ENCODE measurements around the gene RNPS1.
"Not testable (repeated sequence)": the region's sequence is repeated elsewhere in the genome, so short reads cannot be mapped to it uniquely, and the experiment has no call there.

The RNPS1 gene

DNA sequence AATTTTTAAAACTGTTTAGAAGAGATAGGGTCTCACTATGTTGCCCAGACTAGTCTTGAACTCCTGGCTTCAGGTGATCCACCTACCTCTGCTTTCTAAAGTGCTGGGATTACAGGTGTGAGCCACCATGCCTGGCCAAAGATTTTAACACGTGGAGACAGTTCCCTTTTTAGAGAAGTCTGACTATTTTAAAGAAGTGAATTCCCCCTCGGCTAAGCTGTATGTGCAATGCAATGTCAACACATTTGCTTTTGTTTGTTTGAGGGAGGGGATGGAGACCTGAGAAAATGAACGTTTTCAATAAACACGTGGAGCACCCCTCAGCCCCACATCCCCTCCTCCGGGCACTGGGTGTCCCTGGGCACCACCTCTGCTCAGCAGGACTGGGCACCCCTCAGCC lies 14.3 kb upstream of the RNPS1 start:
- no peak for DNase-seq

GRCh38 chr16:2280981-2281542 lies 13.1 kb upstream of the RNPS1 start:
- DNase-seq, result no peak

- DNase-seq, result no peak
Measured at GRCh38 chr16:2280461-2280860, 12.5 kb upstream of the RNPS1 start.

DNA sequence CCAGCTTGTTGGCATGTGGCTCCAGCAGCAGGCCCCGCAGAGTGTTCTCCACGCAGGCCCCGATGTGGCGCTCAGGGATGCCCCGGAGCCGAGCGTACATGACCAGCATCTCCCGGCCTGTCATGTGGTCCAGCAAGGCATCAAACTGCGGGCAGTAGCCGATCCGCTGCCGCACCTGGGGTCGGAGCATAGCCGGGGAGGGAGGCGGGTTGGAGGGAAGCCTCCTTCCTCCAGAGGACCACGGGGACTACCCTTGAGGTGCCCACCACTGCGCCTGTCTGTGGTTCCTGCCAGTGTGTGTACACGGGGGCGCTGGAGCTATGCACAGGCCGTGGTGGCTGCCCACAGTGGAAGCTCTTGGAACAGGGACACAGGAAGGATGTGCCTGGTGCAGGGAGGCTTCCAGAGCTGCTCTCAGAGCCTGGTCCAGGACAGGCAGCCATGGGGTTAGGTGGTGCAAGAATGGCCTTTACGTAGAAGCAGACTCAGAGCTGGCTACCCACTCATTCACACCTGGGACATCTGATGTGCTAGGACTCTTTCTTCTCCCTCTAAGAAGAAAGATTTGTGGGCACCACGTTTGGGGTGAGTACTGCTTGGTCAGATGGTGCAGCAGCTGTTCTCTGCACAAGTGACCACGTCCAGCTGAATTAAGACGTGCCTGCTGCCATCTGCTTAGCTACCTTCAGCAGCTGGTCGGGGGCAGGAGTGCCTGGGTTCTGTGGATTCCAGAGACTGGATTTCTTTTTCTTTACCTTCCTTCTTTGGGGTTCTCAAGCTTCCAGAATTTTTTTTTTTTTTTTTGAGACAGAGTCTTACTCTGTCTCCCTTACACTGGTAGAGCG lies 11.3 kb upstream of the RNPS1 start:
- no peak for DNase-seq

DNA sequence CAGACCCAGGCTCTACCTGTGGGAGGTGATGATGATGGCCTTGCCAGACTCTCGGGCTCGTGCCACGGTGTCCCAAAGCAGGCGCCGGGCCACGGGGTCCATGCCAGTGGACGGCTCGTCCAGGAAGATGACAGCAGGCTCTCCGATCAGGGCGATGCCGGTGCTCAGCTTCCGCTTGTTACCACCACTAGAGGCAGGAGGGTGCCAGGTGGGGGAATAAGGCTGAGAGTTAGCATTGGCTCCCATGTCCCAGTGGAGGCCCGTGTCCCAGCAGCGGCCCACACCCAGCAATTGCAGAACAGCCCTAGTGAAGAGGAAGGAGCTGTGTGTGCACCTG lies 10.3 kb upstream of the RNPS1 start:
- no peak for DNase-seq

- no peak for DNase-seq
Measured at GRCh38 chr16:2277466-2278271, 9.7 kb upstream of the RNPS1 start.

- no peak for DNase-seq
Measured at GRCh38 chr16:2276368-2277195, 8.7 kb upstream of the RNPS1 start.

DNA sequence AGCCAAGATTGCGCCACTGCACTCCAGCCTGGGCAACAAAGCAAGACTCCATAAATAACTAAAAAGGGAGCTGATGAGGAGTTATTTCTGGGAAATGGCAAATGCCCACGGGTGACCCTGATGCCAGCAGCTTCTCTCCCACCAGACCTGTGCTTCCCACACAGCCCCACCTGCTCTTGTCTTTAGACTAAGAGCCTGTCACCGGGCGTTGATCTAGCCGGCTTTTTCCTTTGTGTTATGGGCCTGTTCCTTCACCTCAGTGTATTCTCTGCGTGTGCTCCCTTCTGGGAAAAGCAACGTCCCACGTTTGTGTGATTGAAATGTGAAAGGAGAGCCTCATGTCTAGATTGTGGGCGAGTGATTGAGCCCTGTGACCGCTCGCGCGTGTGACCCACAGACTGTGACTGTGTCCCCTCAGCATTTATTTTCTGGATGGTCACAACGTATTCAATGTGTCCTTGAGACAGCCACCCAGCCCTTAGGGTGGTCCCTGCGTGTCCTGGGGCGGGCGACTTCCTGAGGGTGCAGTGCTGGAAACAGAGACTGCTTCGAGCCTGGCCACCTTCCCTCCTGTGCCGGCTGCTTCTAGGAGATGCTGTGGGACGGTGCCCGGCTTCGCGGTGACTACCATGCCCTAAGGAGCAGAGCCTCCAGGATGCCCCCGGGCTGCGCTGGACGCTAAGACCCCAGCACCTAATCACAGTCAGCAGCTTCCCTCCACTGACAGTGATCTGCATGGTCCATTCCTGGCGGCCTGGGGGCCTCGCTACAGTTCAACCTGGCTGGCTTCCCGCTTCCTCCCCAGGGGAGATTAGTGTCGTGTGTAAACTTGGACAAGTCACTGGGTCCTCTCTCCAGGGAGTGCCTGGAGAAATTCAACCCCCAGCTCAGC lies 7.8 kb upstream of the RNPS1 start:
- DNase-seq, result no peak

GRCh38 chr16:2273931-2274330 lies 6.0 kb upstream of the RNPS1 start:
- DNase-seq, result no peak

- no peak for DNase-seq
Measured at GRCh38 chr16:2273484-2273883, 5.6 kb upstream of the RNPS1 start.

- no peak for DNase-seq
Measured at GRCh38 chr16:2271848-2272461, 4.0 kb upstream of the RNPS1 start.

GRCh38 chr16:2270588-2271470 lies 2.9 kb upstream of the RNPS1 start:
- DNase-seq, result no peak

DNA sequence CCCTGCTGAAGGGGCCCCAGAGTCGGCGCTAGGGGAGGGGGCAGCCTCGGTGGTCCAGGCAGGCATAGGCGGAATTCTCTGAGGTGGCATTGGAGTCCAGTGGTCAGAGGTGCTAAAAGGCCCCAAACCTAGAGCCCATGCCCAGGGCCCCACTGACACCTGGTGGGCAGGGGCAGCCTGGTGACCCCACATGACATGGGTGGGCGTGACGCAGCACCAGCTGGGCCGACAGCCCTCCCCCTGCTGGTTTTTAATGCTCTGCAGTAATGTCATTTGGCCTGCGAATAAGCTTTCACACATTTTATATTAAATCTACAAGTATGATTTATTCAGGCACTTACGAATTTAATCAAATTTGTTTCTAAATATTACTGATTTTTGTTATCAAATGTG lies 2.1 kb upstream of the RNPS1 start:
- DNase-seq, result no peak

GRCh38 chr16:2267505-2267912 lies 417 bp downstream of the RNPS1 start:
- not testable (repeated sequence) for DNase-seq

DNA sequence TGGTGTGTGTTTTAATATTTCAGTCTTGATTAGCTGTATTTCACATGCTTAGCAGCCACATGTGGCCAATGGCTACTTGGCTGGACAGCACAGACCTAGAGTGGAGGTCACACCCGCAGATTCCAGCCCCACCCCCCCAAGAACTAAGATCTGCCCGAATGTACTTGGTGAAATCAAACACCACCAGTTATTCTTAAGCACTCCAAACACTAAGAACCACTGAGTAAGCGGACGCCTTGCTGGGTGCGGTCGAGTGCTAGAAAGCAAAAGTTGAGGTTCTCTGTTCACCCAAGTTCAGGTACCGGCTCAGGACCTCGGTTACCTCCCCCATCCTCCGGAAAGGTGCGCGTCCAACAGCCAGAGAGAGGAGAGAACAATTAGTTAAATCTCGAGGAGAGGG lies 1.0 kb downstream of the RNPS1 start:
- DNase-seq, result not testable (repeated sequence)

DNA sequence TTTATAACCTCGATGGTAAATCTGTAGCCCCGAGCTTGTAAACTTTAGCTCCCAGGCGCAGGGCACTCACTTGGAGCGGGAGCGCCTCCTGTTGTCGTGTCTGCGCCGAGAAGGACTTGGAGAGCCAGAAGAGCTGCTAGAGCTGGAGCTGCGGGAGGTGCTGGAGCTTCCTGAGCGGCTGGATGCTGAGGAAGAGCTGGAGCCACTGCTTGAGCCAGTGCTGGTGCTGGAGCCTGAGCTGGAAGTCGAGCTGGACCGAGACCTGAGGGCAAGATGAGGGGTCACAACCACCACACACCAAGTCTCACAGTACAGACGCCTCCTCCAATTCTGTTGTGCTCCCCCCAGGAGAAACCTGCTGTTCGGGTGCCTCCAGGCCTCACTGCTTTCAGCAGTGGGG lies 4.9 kb downstream of the RNPS1 start:
- DNase-seq, result not testable (repeated sequence)

GRCh38 chr16:2260250-2260649 lies 7.7 kb downstream of the RNPS1 start:
- no peak for DNase-seq

- not testable (repeated sequence) for DNase-seq
Measured at GRCh38 chr16:2258530-2258929, 9.4 kb downstream of the RNPS1 start.

DNA sequence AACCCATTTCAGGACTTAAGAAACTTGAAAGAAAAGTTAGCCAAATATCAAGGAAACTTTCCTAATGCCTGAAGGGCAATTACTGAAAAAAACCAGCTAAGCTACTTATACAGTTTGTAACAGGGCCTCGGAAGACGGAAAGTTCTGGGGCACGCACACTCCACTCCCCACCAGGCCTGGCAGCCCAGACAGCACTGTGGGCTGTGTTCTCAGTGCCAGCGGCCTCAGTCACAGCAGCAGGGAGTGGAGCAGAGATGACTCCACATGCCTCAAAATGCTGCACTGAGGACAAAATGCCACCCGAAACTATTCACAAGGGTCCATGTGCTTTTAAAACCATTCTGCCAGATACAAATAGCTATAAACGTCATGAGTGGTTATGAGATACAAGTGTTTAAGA lies 10.2 kb downstream of the RNPS1 start:
- DNase-seq, result no peak

DNA sequence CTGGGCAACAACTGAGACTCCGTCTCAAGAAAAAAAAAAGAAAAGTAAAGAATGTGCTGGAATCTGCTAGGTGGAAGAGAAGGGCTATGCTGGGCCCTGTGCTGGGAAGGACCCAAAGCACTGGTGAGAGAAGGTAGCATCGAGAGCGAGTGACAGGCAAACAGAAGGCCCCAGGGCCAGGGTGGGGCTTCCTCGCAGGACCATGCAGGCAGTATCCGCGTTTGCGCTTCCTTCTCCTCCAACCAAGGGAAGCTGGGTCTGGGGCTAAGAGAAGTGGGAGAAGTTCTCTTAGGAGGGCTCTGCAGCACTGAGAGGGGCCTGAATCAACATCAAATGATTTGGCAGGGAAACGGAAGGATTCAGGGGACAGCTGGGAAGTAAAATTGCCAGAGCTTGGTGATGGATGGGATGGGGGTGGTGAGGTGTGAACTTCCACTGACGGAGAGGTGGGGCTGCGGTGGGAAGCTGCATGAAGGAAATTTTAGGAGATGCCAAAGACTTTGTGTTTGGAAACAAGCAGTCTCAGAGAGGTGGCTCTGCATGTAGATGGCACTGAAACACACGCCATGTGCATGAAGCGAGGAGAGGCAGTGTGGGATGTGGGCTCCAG lies 11.3 kb downstream of the RNPS1 start:
- DNase-seq, result no peak

Measured in stimulated activated CD4-positive, alpha-beta T cell treated with anti-CD3 and anti-CD28 coated beads, Interleukin-4, amount 100 ng/mL, for 4 hours (primary cell).